SK-N-MC (cell line): ENCODE data around the gene LGR4.

ENCODE experiments used
- DNase-seq: peaks from one replicate; pipeline ENCODE4 v3.0.0-alpha.2; 2011; ENCODE audit warnings: low read depth, low spot score
- H3K27ac ChIP-seq: fragments of 200-600 bp; sonication (generic); 2 replicates; pipeline ENCODE4 v1.5.1; 2016; ENCODE audit warnings: mixed run types
- H3K36me3 ChIP-seq: fragments of 200-600 bp; sonication (generic); 2 replicates; pipeline ENCODE4 v1.6.1; 2017; ENCODE audit warnings: antibody characterized with exemption, low read length, mixed read lengths; ENCODE audit not compliant: insufficient read depth
- H3K4me3 ChIP-seq: fragments of 200-600 bp; sonication (generic); 2 replicates; pipeline ENCODE4 v1.5.1; 2016
- H3K9ac ChIP-seq: fragments of 200-600 bp; sonication (generic); 2 replicates; pipeline ENCODE4 v1.8.0; 2017; ENCODE audit warnings: mixed run types, mixed read lengths; ENCODE audit not compliant: insufficient read length
- H3K9me3 ChIP-seq: fragments of 200-600 bp; sonication (generic); 2 replicates; pipeline ENCODE4 v1.6.1; 2017; ENCODE audit warnings: low read depth, mild to moderate bottlenecking, antibody characterized with exemption, low read length, moderate library complexity, mixed read lengths
- EZH2 ChIP-seq: fragments of 200-600 bp; sonication (generic); IDR thresholded peaks from one replicate; pipeline ENCODE4 v1.6.1; 2017; ENCODE audit warnings: antibody characterized with exemption
- FOXP2 ChIP-seq: optimal IDR thresholded peaks from 2 replicates; pipeline ENCODE3; 2011; ENCODE audit warnings: mild to moderate bottlenecking, moderate library complexity; ENCODE audit not compliant: insufficient read depth; ENCODE audit errors: extremely low read length, control extremely low read depth
- POLR2AphosphoS5 ChIP-seq: IDR thresholded peaks from 2 replicates; pipeline ENCODE4 v1.6.1; 2012; ENCODE audit warnings: mild to moderate bottlenecking, low read depth, low read length, borderline replicate concordance

The LGR4 gene

DNA sequence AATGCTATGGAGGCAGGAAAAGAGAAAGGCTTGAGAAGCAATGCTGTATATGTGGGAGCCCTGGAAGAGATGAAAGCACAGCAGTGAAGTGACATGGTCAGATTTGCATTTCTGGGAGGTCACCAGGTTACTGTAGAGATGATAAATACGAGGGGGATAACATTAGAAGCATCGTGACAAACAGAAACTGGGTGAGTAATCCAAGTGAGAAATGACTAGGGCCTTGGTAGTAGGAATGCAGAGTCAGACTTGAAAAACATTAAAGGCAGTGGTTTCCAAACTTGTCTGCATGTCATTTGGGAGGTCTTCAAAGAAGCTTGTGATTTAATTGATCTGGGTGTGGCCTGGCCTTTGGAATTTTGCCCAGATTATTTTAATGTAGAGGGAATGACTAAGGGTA, 153.5 kb downstream of the LGR4 start:
- no peak for DNase-seq
- Histone ChIP-seq H3K4me3 (no peak overlapping the region), H3K36me3 (no peaks in the 10 kb centered on the region), H3K27ac (no peak overlapping the region), H3K9ac (no peak overlapping the region), H3K9me3 (no peaks in the 10 kb centered on the region)
- no peak for TF ChIP-seq POLR2AphosphoS5
- TF ChIP-seq FOXP2: no peak
- TF ChIP-seq EZH2: no peak

DNA sequence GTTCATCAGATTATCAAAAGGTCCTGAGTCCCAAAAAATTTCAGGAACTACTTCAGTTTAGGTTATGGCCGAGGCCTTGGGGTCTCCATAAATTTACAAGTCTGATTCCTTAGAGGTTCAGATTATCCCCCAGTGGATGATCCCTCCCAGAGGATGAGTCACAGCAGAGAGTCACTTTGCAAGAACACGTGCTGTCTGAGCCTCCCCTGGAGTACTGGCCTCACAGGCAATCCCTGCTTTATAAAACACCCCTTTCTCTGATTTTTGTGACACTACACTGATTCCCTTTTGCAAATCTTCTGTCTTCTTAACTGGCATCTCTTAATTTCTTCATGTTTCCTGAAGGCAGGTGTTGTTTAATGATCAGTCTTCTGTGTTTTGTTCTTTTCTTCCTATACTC, 154.8 kb downstream of the LGR4 start:
- Histone ChIP-seq H3K9me3 (no peaks in the 10 kb centered on the region), H3K9ac (no peak overlapping the region), H3K27ac (no peak overlapping the region), H3K4me3 (no peak overlapping the region), H3K36me3 (no peaks in the 10 kb centered on the region)
- no peak for DNase-seq
- TF ChIP-seq EZH2 (no peak), FOXP2 (no peak), POLR2AphosphoS5 (no peak)
